GM12872 (cell line): ENCODE data around the gene CHRNA5.
A peak's percentile ranks its signal among the peaks of the same experiment; 100 is the strongest.

ENCODE experiments used
- CTCF ChIP-seq: IDR thresholded peaks from 3 replicates; pipeline ENCODE4 v1.5.1; 2011; ENCODE audit warnings: low read depth, mild to moderate bottlenecking, low read length, moderate library complexity; ENCODE audit not compliant: insufficient read depth

The CHRNA5 gene

GRCh38 chr15:78552597-78552996, 12.7 kb upstream of the CHRNA5 start:
- no peak for TF ChIP-seq CTCF

- TF ChIP-seq CTCF = no peak
These were observed 3.8 kb upstream of the CHRNA5 start for GRCh38 chr15:78561490-78561889.

GRCh38 chr15:78563092-78563491, 2.2 kb upstream of the CHRNA5 start:
- no peak for TF ChIP-seq CTCF

- TF ChIP-seq CTCF = no peak
These were observed 600 bp upstream of the CHRNA5 start for GRCh38 chr15:78564743-78565096.

GRCh38 chr15:78565951-78566774, 843 bp downstream of the CHRNA5 start:
- TF ChIP-seq CTCF = peak; percentile 14; the same call in 1 of the 3 replicates

GRCh38 chr15:78567531-78567930, 2.2 kb downstream of the CHRNA5 start:
- no peak for TF ChIP-seq CTCF

- no peak for TF ChIP-seq CTCF
These were observed 5.4 kb downstream of the CHRNA5 start for GRCh38 chr15:78570710-78571109.
